GM19372 (cell line): ENCODE results near the gene POTEB2.
"Not testable (repeated sequence)": the region's sequence is repeated elsewhere in the genome, so short reads cannot be mapped to it uniquely, and the experiment has no call there.

Experiments
- ATAC-seq: cut with Tn5 transposase; IDR thresholded peaks from one replicate; pipeline ENCODE4 v1.9.1; 2021; ENCODE audit warnings: mild to moderate bottlenecking, low read depth, moderate library complexity; ENCODE audit not compliant: unreplicated experiment

Gene POTEB2

DNA sequence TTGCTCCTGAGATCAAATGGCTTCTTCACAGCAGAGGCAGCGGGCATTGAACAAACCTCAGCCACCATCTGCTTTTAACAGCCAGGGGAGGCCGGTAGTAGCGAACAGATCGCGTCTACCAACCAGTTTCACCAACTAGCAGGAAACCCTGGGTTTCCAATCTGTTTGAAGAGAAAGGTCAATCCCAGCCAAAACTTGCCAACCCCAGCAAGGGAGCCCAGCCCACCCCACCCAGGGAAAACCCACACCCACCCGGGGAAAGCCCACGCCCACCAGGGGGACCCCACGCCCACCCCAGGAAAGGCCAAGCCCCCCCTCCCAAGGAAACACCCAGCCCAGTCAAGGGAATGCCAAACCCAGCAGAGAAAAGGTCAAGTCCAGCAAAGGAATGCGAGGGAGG, at the start of gene POTEB2:
Gene POTEB2 (minus strand): TSS at position 101 of the 400 bp plus-strand sequence. CDS start 33 bp downstream, at position 68.
- not testable (repeated sequence) for ATAC-seq

DNA sequence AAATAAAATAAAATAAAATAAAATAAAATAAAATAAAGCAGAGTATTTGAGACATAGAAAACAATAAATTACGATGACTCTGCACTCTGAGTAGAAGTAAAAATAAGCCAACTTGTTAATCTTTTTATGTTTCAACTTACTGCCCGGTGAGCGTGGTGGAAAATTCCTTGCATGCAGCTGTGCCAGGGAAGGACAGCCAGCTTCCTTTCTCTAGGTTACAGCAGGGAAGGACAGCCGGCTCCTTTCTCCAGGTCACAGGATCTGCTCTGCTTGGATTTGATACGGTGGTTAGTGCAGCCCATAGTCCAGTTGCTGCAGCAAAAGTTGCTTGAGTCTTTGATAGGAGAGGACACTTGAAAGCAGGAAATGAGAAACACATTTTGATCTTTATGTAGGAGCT, 13.8 kb upstream of the POTEB2 start:
- ATAC-seq, result not testable (repeated sequence)

DNA sequence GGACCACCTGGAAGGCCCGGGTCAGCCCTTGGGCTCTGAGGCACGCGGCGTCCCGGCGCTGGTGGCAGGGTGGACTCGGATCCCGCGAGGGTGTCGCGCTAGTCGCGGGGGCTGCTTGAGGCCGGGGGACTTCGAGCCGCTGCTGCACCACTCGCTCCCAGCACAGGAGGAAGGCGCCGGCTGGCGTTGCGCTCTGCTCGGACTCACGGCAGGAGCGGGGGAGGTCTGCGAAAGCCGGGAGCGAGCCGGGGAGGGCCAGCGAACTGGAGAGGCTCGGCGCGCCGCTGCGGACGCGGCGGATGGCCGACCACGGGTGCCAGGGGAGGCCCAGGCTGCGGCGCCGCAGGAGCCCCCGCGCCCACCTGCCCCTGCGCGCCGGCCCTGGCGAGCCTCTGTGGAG, 12.3 kb upstream of the POTEB2 start:
- not testable (repeated sequence) for ATAC-seq

GRCh38 chr15:20877819-20878218, 11.7 kb upstream of the POTEB2 start:
- not testable (repeated sequence) for ATAC-seq
